ENCODE results near the gene TNS4.

DNA sequence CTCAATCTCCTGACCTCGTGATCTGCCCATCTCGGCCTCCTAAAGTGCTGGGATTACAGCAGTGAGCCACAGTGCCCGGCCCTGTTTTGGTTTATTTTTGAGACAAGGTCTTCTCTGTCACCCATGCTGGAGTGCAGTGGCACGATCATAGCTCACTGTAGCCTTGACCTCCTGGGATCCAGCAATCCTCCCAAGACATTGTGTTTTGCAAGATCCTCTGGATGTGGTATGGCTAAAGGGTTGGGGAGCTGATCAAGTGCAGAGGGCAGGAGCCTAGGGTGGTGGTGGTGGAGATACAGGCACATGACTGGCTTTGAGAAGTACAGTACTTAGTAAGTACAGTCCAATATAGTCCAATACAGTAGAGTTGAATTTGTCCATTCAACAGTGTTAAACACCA lies 16.6 kb upstream of the TNS4 start:
- TF ChIP-seq, protein P1, sequence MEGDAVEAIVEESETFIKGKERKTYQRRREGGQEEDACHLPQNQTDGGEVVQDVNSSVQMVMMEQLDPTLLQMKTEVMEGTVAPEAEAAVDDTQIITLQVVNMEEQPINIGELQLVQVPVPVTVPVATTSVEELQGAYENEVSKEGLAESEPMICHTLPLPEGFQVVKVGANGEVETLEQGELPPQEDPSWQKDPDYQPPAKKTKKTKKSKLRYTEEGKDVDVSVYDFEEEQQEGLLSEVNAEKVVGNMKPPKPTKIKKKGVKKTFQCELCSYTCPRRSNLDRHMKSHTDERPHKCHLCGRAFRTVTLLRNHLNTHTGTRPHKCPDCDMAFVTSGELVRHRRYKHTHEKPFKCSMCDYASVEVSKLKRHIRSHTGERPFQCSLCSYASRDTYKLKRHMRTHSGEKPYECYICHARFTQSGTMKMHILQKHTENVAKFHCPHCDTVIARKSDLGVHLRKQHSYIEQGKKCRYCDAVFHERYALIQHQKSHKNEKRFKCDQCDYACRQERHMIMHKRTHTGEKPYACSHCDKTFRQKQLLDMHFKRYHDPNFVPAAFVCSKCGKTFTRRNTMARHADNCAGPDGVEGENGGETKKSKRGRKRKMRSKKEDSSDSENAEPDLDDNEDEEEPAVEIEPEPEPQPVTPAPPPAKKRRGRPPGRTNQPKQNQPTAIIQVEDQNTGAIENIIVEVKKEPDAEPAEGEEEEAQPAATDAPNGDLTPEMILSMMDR (conservative IDR thresholded peaks at IDR 0.05; ENCODE audit: low read depth, low read length), result no peak
- no peak for TF ChIP-seq EZH2 (IDR thresholded peaks at IDR 0.05; ENCODE audit: low read length, unreplicated experiment)
- no peak for TF ChIP-seq EZH2phosphoT487 (IDR thresholded peaks at IDR 0.05; ENCODE audit: borderline replicate concordance, low read length)
